ENCODE measurements around the gene GPR61.

Gene GPR61

GRCh38 chr1:109516872-109517271, 22.8 kb upstream of the GPR61 start:
- CTCF ChIA-PET: interaction anchor here (2.8 kb wide), 1 partner anchor 16 kb away, joined by 26 read pairs; no protein-coding TSS in a partner anchor
- TF ChIP-seq ZNF384 (IDR thresholded peaks at IDR 0.05): no peak
- no peak for TF ChIP-seq FOXK2 (IDR thresholded peaks at IDR 0.05)
- no peak for TF ChIP-seq LEF1 (IDR thresholded peaks at IDR 0.05; ENCODE audit: borderline replicate concordance)
- no peak for TF ChIP-seq HDGF (IDR thresholded peaks at IDR 0.05; ENCODE audit: borderline replicate concordance)
- TF ChIP-seq SUZ12 (IDR thresholded peaks at IDR 0.05): no peak
- no peak for DNase-seq (ENCODE audit: extremely low spot score)
- POLR2A ChIA-PET: interaction anchor here (1.3 kb wide), 1 partner anchor 13 kb away, joined by 7 read pairs; no protein-coding TSS in a partner anchor

GRCh38 chr1:109517337-109517736, 22.3 kb upstream of the GPR61 start:
- no peak for DNase-seq (ENCODE audit: extremely low spot score)
- POLR2A ChIA-PET: no interaction called here
- no peak for TF ChIP-seq TARDBP (IDR thresholded peaks at IDR 0.05)
- CTCF ChIA-PET: no interaction called here

GRCh38 chr1:109521002-109521951, 18.4 kb upstream of the GPR61 start:
- TF ChIP-seq TARDBP (IDR thresholded peaks at IDR 0.05): no peak
- TF ChIP-seq SP1 (IDR thresholded peaks at IDR 0.05): no peak
- TF ChIP-seq SUZ12 (IDR thresholded peaks at IDR 0.05): no peak
- TF ChIP-seq FOXA1 (IDR thresholded peaks at IDR 0.05): no peak
- TF ChIP-seq ARNT (IDR thresholded peaks at IDR 0.05): no peak
- TF ChIP-seq LEF1 (IDR thresholded peaks at IDR 0.05; ENCODE audit: borderline replicate concordance): no peak
- no peak for TF ChIP-seq FOXK2 (IDR thresholded peaks at IDR 0.05)
- TF ChIP-seq HDGF (IDR thresholded peaks at IDR 0.05; ENCODE audit: borderline replicate concordance): no peak
- TF ChIP-seq FOXM1 (IDR thresholded peaks at IDR 0.05; ENCODE audit: borderline replicate concordance): no peak
- DNase-seq (ENCODE audit: extremely low spot score): no peak
- ChIA-PET POLR2A (interaction anchor here (1.5 kb wide), 1 partner anchor 11 kb away, joined by 5 read pairs; the partner anchor contains the start of gene AMIGO1), CTCF (interaction anchor here (0.6 to 3.4 kb wide), 2 partner anchors 11 to 256 kb away, joined by 3 to 16 read pairs; no protein-coding TSS in a partner anchor)

GRCh38 chr1:109522026-109522425, 17.6 kb upstream of the GPR61 start:
- DNase-seq (ENCODE audit: extremely low spot score): no peak
- CTCF ChIA-PET: interaction anchor here (0.6 to 3.4 kb wide), 3 partner anchors 10 to 255 kb away, joined by 3 to 16 read pairs (median 3); partner anchors contain the start of gene CYB561D1
- no peak for TF ChIP-seq CTBP1 (IDR thresholded peaks at IDR 0.05; ENCODE audit: borderline replicate concordance)
- POLR2A ChIA-PET: no interaction called here

GRCh38 chr1:109523706-109524105, 16.0 kb upstream of the GPR61 start:
- TF ChIP-seq FOXM1 (IDR thresholded peaks at IDR 0.05; ENCODE audit: borderline replicate concordance) (no peak), SUZ12 (IDR thresholded peaks at IDR 0.05) (no peak), LEF1 (IDR thresholded peaks at IDR 0.05; ENCODE audit: borderline replicate concordance) (no peak), ARNT (IDR thresholded peaks at IDR 0.05) (no peak), TARDBP (IDR thresholded peaks at IDR 0.05) (no peak), NFRKB (IDR thresholded peaks at IDR 0.05) (no peak), ZNF384 (IDR thresholded peaks at IDR 0.05) (no peak), HDGF (IDR thresholded peaks at IDR 0.05; ENCODE audit: borderline replicate concordance) (no peak)
- no peak for DNase-seq (ENCODE audit: extremely low spot score)
- POLR2A ChIA-PET: no interaction called here
- CTCF ChIA-PET: interaction anchor here (3.4 kb wide), 1 partner anchor 8 kb away, joined by 16 read pairs; no protein-coding TSS in a partner anchor

GRCh38 chr1:109527098-109527811, 12.4 kb upstream of the GPR61 start:
- CTCF ChIA-PET: interaction anchor here (0.6 to 1.6 kb wide), 2 partner anchors 37 to 120 kb away, joined by 3 to 4 read pairs; no protein-coding TSS in a partner anchor
- TF ChIP-seq ARNT (IDR thresholded peaks at IDR 0.05): no peak
- no peak for TF ChIP-seq NFRKB (IDR thresholded peaks at IDR 0.05)
- no peak for TF ChIP-seq ELF4 (IDR thresholded peaks at IDR 0.05)
- TF ChIP-seq FOXK2 (IDR thresholded peaks at IDR 0.05): no peak
- no peak for DNase-seq (ENCODE audit: extremely low spot score)
- POLR2A ChIA-PET: no interaction called here

- TF ChIP-seq SUZ12 (IDR thresholded peaks at IDR 0.05) (no peak), ELF4 (IDR thresholded peaks at IDR 0.05) (no peak), ARNT (IDR thresholded peaks at IDR 0.05) (no peak), HDGF (IDR thresholded peaks at IDR 0.05; ENCODE audit: borderline replicate concordance) (no peak), TARDBP (IDR thresholded peaks at IDR 0.05) (no peak), PKNOX1 (IDR thresholded peaks at IDR 0.05) (no peak), BHLHE40 (IDR thresholded peaks at IDR 0.05; ENCODE audit: borderline replicate concordance) (no peak)
- no peak for DNase-seq (ENCODE audit: extremely low spot score)
- POLR2A ChIA-PET: interaction anchor here (0.9 kb wide), 1 partner anchor 19 kb away, joined by 3 read pairs; the partner anchor contains the start of gene AMIGO1
- CTCF ChIA-PET: interaction anchor here (0.6 to 5.5 kb wide), 5 partner anchors 30 to 1017 kb away, joined by 3 to 50 read pairs (median 4); no protein-coding TSS in a partner anchor
Observed at GRCh38 chr1:109527846-109528695, 11.6 kb upstream of the GPR61 start.
